Right hindlimb (tissue), 1 donor: ENCODE results near the gene JARID2.
"Not testable (repeated sequence)": the region's sequence is repeated elsewhere in the genome, so short reads cannot be mapped to it uniquely, and the experiment has no call there.

Experiments
- DNase-seq: peaks from one replicate; pipeline ENCODE4 v3.0.0-alpha.2; 2018

JARID2 gene

GRCh38 chr6:15405129-15406068 is 159.5 kb downstream of the JARID2 start:
- DNase-seq = no peak

DNA sequence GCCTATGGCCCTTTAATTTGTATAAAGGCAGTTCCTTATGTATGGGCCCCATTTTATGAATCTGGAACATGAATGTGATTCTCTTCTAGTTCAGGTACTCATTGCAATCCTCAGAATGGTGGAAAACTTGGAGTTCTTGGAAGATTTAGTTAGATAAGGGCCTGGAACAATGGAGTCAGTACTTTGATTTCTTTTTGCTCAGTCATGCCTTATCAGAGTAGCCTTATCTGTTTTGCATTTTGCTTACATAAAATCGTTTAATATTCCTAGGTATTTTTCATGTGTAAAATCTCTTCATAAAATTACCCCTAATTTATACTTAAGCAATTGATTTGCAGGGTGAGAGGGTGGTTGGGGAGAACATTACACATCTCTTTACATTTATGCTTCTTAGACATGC is 160.6 kb downstream of the JARID2 start:
- no peak for DNase-seq

GRCh38 chr6:15408008-15408407 is 162.1 kb downstream of the JARID2 start:
- no peak for DNase-seq

GRCh38 chr6:15408758-15409157 is 162.9 kb downstream of the JARID2 start:
- no peak for DNase-seq

GRCh38 chr6:15409301-15410125 is 163.6 kb downstream of the JARID2 start:
- DNase-seq = no peak

GRCh38 chr6:15410126-15410391 is 164.2 kb downstream of the JARID2 start:
- DNase-seq = no peak

DNA sequence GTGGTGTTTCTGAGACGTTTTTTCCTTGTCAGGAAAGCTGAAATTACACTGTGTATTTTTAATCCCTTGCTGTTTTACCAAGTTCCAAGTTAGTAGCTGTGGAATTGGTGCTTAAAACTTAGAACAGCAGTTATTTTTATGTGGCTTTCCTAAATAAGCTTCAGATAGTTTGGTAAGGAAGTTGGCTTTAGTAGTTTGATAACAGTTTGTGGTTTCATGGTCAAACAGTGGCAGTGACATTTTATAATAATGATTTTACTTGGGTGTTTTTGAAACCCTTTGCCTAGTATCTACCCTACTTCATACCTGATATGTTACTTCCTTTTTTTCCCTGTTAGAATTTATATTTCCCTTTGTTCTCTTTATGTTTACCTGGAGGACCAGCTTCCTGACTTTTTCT is 164.9 kb downstream of the JARID2 start:
- DNase-seq = no peak

DNA sequence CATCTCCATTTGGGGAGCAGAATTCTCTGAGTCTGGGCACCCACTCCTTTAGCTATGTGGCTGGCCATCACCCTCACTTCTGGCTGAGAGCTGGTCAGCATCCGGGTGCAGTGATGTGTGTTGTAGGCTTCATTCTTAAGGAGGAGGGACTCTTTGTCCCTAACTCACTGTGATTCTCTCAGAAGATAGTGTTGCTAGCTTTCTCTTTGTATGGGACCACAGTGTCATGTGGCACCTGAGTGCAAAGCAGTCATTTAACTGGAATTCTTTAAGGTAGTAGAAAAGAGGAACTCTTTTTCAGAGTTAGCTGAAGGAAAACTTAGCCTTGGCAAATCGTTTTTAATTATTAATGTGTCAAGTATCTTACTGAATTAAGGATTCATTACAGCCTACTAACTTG is 165.9 kb downstream of the JARID2 start:
- DNase-seq = no peak

GRCh38 chr6:15412767-15413166 is 166.9 kb downstream of the JARID2 start:
- DNase-seq = no peak

- no peak for DNase-seq
Observed at GRCh38 chr6:15413466-15414234, 167.8 kb downstream of the JARID2 start.

- DNase-seq = no peak
Observed at GRCh38 chr6:15414235-15414612, 168.4 kb downstream of the JARID2 start.

DNA sequence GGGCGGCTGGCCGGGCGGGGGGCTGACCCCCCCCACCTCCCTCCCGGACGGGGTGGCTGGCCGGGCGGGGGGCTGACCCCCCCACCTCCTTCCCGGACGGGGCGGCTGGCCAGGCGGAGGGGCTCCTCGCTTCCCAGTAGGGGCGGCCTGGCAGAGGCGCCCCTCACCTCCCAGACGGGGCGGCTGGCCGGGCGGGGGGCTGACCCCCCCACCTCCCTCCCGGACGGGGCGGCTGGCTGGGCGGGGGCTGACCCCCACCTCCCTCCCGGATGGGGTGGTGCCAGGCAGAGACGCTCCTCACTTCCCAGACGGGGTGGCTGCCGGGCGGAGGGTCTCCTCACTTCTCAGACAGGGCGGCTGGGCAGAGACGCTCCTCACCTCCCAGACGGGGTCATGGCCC is 169.8 kb downstream of the JARID2 start:
- DNase-seq = not testable (repeated sequence)

- no peak for DNase-seq
Observed at GRCh38 chr6:15416932-15417509, 171.2 kb downstream of the JARID2 start.

- DNase-seq = no peak
Observed at GRCh38 chr6:15417811-15418210, 171.9 kb downstream of the JARID2 start.

DNA sequence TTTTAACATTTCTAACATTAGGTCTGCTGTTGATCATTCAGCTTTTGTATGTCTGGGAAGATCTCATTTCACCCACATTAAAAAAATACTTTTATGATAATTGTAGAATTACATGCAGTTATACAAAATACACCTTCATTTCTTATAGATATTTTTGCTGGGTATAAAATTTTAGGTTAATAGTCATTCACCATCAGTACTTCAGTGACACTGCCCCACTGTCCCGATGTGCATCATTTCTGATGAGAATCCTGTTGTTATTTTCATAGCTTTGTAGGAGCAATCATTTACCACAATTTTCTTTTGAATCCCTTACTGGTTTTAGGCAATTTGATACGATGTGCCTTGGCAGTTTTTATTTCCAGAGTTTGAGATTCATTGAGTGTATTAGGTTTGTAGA is 173.6 kb downstream of the JARID2 start:
- no peak for DNase-seq

- no peak for DNase-seq
Observed at GRCh38 chr6:15420959-15421438, 175.1 kb downstream of the JARID2 start.

DNA sequence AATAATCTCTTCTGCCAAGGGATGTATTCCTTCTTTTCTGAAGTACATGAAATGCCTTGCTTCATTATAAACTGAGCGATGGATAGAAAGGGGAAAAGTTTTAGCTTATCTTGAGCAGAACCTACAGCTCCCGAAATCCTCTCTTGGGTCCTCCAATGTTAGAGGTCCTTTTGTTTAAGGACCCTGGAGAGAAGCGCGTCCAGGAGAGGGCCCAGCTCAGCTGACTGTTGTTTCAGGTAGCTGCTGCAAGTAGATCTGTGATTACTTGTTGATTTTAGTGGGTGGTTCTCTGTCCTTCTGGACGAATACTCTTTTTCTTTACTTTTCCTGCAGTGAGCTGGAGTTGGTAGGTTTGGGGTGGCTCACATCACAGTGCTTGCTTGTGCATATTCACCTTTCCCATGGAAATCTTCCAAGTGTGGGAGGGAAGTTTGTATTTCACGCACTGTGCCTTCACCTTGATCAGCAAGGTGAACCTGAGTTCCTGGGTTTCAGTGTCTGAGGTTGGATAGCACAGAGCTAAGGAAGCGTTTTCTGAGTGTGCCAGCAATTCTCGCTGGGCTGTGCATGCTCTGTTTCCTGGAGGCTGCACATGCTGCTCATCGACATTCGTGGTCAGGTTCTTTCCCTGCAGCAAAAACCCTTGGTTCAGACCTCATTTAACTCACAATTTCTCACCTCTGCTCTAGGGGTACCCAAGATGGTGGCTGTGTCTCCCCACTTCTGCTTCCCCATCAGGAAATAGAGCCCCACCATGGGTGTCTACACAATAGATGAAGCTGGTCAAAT is 176.3 kb downstream of the JARID2 start:
- no peak for DNase-seq

DNA sequence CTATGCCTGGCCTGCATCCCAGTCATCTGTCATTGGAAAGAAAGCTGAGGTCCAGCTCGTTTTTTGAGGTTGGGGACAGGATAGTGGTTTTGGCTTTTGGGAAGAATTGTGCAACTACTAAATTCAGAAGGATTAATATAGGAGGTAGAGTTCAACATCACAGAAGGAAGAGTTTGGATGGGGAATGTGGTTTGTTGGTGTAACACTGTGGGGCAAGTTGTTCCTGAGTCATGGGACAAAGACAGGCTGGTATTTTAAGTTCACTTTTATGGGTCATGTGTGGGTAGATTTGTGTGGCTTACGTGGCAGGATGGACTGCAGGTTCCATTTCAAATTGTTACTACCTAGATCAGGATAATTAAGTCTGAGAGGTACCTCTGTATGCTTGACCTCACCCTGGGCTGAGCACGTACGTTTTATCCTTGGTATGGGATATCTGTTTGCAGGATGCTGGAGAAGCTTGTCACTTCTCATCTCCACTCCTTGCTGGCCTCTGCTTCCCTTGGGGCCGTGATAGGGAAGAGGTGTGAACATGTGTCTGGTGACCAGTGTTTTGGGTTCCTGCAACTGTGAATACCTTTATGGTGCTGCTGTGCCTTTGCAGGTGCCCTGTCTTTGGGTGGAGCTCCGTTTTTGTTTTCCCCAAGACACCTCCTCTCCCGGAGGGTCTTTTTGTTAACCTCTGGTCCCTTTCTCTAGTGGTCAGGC is 177.6 kb downstream of the JARID2 start:
- DNase-seq = no peak

DNA sequence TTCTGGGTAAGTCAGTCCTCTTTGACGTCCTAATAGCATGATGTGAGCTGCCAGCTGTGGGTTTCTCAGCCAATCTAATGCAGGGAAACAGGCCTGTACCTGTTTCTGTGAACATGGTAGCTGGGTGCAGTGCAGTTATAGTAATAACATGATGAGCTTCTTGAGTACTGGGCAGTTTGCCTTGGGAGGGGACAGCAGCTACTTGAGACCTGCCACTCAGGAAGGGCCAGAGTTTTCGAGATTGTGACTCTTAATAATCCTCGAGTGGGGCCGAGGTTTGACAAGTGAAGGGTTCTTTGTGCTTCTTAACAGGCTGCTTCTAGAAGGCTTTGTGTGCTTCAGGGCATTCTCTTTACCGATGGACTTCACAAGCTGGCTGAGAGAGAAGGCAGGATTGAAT is 180.1 kb downstream of the JARID2 start:
- no peak for DNase-seq

DNA sequence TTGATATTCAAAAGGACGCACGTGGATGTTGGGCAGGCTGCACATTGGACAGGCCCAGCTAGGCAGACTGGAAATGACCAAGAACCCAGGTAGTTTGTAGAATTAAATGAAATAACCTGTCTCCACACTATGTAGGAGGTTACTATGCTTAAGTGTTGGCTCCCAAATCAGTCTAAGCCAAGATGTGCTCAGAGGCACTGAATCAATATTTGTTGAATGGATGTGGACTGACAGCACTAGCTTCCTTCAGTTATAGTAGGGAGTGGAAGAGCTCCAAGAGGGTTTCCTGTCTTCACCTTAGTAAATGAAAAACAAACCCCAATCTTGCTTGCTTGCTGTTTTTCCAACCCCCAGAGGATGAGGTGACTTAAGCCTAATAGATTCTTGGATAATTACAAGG is 180.5 kb downstream of the JARID2 start:
- no peak for DNase-seq

DNA sequence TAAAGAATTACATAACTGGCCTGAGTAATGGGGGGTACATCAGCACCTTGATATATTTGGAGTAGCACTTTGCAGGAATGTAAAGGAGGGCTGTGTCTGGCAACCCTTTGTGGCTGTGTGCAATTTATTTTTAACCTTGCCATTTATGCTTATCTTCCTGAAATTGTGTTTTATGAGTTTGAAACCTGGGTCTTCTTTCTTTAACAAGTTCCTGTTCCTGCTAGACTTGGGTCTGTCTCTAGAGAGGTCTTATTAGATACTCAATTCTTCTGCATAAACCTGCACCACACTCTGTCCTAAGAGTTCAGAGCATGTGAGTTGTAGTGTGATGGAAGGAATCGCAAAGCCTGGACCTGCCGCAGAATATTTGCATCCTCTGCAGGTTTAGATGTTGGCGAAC is 181.0 kb downstream of the JARID2 start:
- no peak for DNase-seq
